ENCODE measurements around the gene SLC6A11. TPM values are rescaled to one million over a fixed set of nuclear protein-coding genes. Genes with fewer than 3 reads are reported as not detected.
A peak's percentile ranks its signal among the peaks of the same experiment; 100 is the strongest.

The SLC6A11 gene
- polyA plus RNA-seq, 1 donor (not counting 4 experiments of a cell fraction or from before 2014, with no cell fraction given) = 9.8 TPM

GRCh38 chr3:10855083-10855870 is 39.2 kb downstream of the SLC6A11 start:
- H3K9ac ChIP-seq (ENCODE audit: control insufficient read depth, extremely low read depth, insufficient read depth, low read length) = no peak overlapping the region
- no peak overlapping the region for H3K4me2 ChIP-seq (ENCODE audit: control insufficient read depth, extremely low read depth, insufficient read depth, low read depth, low read length)
- FAIRE-seq = no peak
- TF ChIP-seq EZH2 (IDR thresholded peaks at IDR 0.05; ENCODE audit: low read length) (no peak), CTCF (optimal IDR thresholded peaks at IDR 0.05 in 1 of 3, IDR thresholded peaks at IDR 0.05 in 1 of 3, conservative IDR thresholded peaks at IDR 0.05 in 1 of 3; ENCODE audit: extremely low read depth in 1 of 3, insufficient read depth in 2 of 3, low read length in 3 of 3) (no peak)
- H3K9me1 ChIP-seq (ENCODE audit: control insufficient read depth, extremely low read depth, insufficient read depth, low read length) = no peaks in the 10 kb centered on the region
- H3K27me3 ChIP-seq (ENCODE audit: control insufficient read depth, extremely low read depth, insufficient read depth, low read length) = no peaks in the 10 kb centered on the region
- no peak overlapping the region for H3K27ac ChIP-seq (ENCODE audit: control insufficient read depth, insufficient read depth, low read length)
- H3K4me1 ChIP-seq (ENCODE audit: control insufficient read depth, extremely low read depth, insufficient read depth, low read length) = no peaks in the 10 kb centered on the region
- no peaks in the 10 kb centered on the region for H3K79me2 ChIP-seq (ENCODE audit: control insufficient read depth, insufficient read depth, low read length)
- no peaks in the 10 kb centered on the region for H3K9me3 ChIP-seq (ENCODE audit: control insufficient read depth, low read depth, low read length)
- DNase-seq (ENCODE audit: low read depth, low spot score) = no peak
- H2AFZ ChIP-seq (ENCODE audit: control insufficient read depth, low read length) = no peak overlapping the region
- H3K36me3 ChIP-seq (ENCODE audit: control insufficient read depth in 2 of 2, extremely low read depth in 1 of 2, insufficient read depth in 2 of 2, low read length in 2 of 2) = no peaks in the 10 kb centered on the region
- H4K20me1 ChIP-seq (ENCODE audit: control insufficient read depth, extremely low read depth, insufficient read depth, low read length) = no peaks in the 10 kb centered on the region
- dilution Hi-C loops (cut with MboI; ENCODE audit: extremely low pct_ligation_motif_present, low sequenced_read_pairs) = no loop called here
- H3K4me3 ChIP-seq (ENCODE audit: control insufficient read depth in 2 of 3, extremely low read depth in 1 of 3, insufficient read depth in 2 of 3, low read depth in 1 of 3, low read length in 3 of 3) = no peak overlapping the region

GRCh38 chr3:10855871-10856662 is 40.0 kb downstream of the SLC6A11 start:
- H4K20me1 ChIP-seq (ENCODE audit: control insufficient read depth, extremely low read depth, insufficient read depth, low read length) = no peaks in the 10 kb centered on the region
- no peaks in the 10 kb centered on the region for H3K4me1 ChIP-seq (ENCODE audit: control insufficient read depth, extremely low read depth, insufficient read depth, low read length)
- dilution Hi-C loops (cut with MboI; ENCODE audit: extremely low pct_ligation_motif_present, low sequenced_read_pairs) = no loop called here
- no peak for FAIRE-seq
- no peak overlapping the region for H3K4me3 ChIP-seq (ENCODE audit: control insufficient read depth in 2 of 3, extremely low read depth in 1 of 3, insufficient read depth in 2 of 3, low read depth in 1 of 3, low read length in 3 of 3)
- TF ChIP-seq EZH2 (IDR thresholded peaks at IDR 0.05; ENCODE audit: low read length) (no peak), CTCF (optimal IDR thresholded peaks at IDR 0.05 in 1 of 3, IDR thresholded peaks at IDR 0.05 in 1 of 3, conservative IDR thresholded peaks at IDR 0.05 in 1 of 3; ENCODE audit: extremely low read depth in 1 of 3, insufficient read depth in 2 of 3, low read length in 3 of 3) (peak in 2 of 3 experiments; percentile 11 to 23)
- H3K9me3 ChIP-seq (ENCODE audit: control insufficient read depth, low read depth, low read length) = no peaks in the 10 kb centered on the region
- DNase-seq (ENCODE audit: low read depth, low spot score) = no peak
- no peak overlapping the region for H3K27ac ChIP-seq (ENCODE audit: control insufficient read depth, insufficient read depth, low read length)
- no peak overlapping the region for H3K4me2 ChIP-seq (ENCODE audit: control insufficient read depth, extremely low read depth, insufficient read depth, low read depth, low read length)
- H3K36me3 ChIP-seq (ENCODE audit: control insufficient read depth in 2 of 2, extremely low read depth in 1 of 2, insufficient read depth in 2 of 2, low read length in 2 of 2) = no peaks in the 10 kb centered on the region
- no peaks in the 10 kb centered on the region for H3K9me1 ChIP-seq (ENCODE audit: control insufficient read depth, extremely low read depth, insufficient read depth, low read length)
- no peak overlapping the region for H3K9ac ChIP-seq (ENCODE audit: control insufficient read depth, extremely low read depth, insufficient read depth, low read length)
- no peaks in the 10 kb centered on the region for H3K27me3 ChIP-seq (ENCODE audit: control insufficient read depth, extremely low read depth, insufficient read depth, low read length)
- no peak overlapping the region for H2AFZ ChIP-seq (ENCODE audit: control insufficient read depth, low read length)
- no peaks in the 10 kb centered on the region for H3K79me2 ChIP-seq (ENCODE audit: control insufficient read depth, insufficient read depth, low read length)
